GM21367 (cell line): ENCODE data around the gene YWHAH.

ENCODE experiments used
- ATAC-seq: cut with Tn5 transposase; IDR thresholded peaks from one replicate; pipeline ENCODE4 v1.9.1; 2021; ENCODE audit not compliant: unreplicated experiment

YWHAH gene

GRCh38 chr22:31947296-31947695 lies 3.0 kb downstream of the YWHAH start:
- ATAC-seq = no peak

- no peak for ATAC-seq
These were observed 3.7 kb downstream of the YWHAH start for GRCh38 chr22:31948002-31948401.

- ATAC-seq = no peak
These were observed 5.9 kb downstream of the YWHAH start for GRCh38 chr22:31950226-31950625.

- ATAC-seq = no peak
These were observed 7.1 kb downstream of the YWHAH start for GRCh38 chr22:31951194-31952093.

- ATAC-seq = no peak
These were observed 7.7 kb downstream of the YWHAH start for GRCh38 chr22:31952094-31952401.

GRCh38 chr22:31952472-31952871 lies 8.1 kb downstream of the YWHAH start:
- no peak for ATAC-seq

GRCh38 chr22:31953261-31953660 lies 8.9 kb downstream of the YWHAH start:
- no peak for ATAC-seq

- no peak for ATAC-seq
These were observed 10.5 kb downstream of the YWHAH start for GRCh38 chr22:31954535-31955523.

- ATAC-seq = no peak
These were observed 12.0 kb downstream of the YWHAH start for GRCh38 chr22:31956360-31956759.

GRCh38 chr22:31957970-31958594 lies 13.7 kb downstream of the YWHAH start:
- no peak for ATAC-seq

GRCh38 chr22:31958625-31959239 lies 14.4 kb downstream of the YWHAH start:
- no peak for ATAC-seq

GRCh38 chr22:31960767-31961166 lies 16.4 kb downstream of the YWHAH start:
- no peak for ATAC-seq

GRCh38 chr22:31962387-31963125 lies 18.2 kb downstream of the YWHAH start:
- no peak for ATAC-seq

- no peak for ATAC-seq
These were observed 23.7 kb downstream of the YWHAH start for GRCh38 chr22:31968022-31968421.

GRCh38 chr22:31969789-31970489 lies 25.6 kb downstream of the YWHAH start:
- ATAC-seq = no peak

- no peak for ATAC-seq
These were observed 26.4 kb downstream of the YWHAH start for GRCh38 chr22:31970490-31971444.

GRCh38 chr22:31972180-31972579 lies 27.8 kb downstream of the YWHAH start:
- ATAC-seq = no peak

GRCh38 chr22:31973739-31974138 lies 29.4 kb downstream of the YWHAH start:
- ATAC-seq = no peak
